HCT116 (cell line): ENCODE measurements around the gene MDP1.

ENCODE experiments used
- CBX3 ChIP-seq: IDR thresholded peaks from 2 replicates; pipeline ENCODE4 v1.6.1; 2012; ENCODE audit warnings: low read depth
- CEBPB ChIP-seq: IDR thresholded peaks from 2 replicates; pipeline ENCODE4 v1.6.1; 2012; ENCODE audit warnings: low read depth
- CTCF ChIP-seq, 3 experiments: fragments of 200-600 bp in 1 of 3; sonication (generic) in 1 of 3; IDR thresholded peaks in 2 of 3; conservative IDR thresholded peaks in 1 of 3; 2 replicates each; pipeline ENCODE4 v1.5.1; 2012 to 2017; ENCODE audit warnings: low read depth in 2 of 3, low read length in 2 of 3, antibody characterized with exemption in 1 of 3, borderline replicate concordance in 1 of 3, control low read depth in 1 of 3, mild to moderate bottlenecking in 1 of 3, mixed read lengths in 1 of 3, mixed run types in 1 of 3, moderate library complexity in 1 of 3; ENCODE audit not compliant: insufficient read depth in 1 of 3
- EGR1 ChIP-seq: IDR thresholded peaks from 2 replicates; pipeline ENCODE4 v1.6.1; 2012; ENCODE audit warnings: low read depth
- EZH2 ChIP-seq: fragments of 200-600 bp; sonication (generic); IDR thresholded peaks from 2 replicates; pipeline ENCODE4 v1.6.1; 2017; ENCODE audit warnings: antibody characterized with exemption, mixed run types
- MAX ChIP-seq: IDR thresholded peaks from 2 replicates; pipeline ENCODE4 v1.6.1; 2012
- POLR2A ChIP-seq: IDR thresholded peaks from 2 replicates; pipeline ENCODE4 v1.7.0; 2011; ENCODE audit warnings: borderline replicate concordance; ENCODE audit not compliant: insufficient read depth, insufficient read length; ENCODE audit errors: extremely low read depth
- POLR2AphosphoS5 ChIP-seq: IDR thresholded peaks from 2 replicates; pipeline ENCODE4 v1.6.1; 2011; ENCODE audit warnings: mild to moderate bottlenecking, low read depth, low read length, moderate library complexity
- RAD21 ChIP-seq: IDR thresholded peaks from 2 replicates; pipeline ENCODE4 v1.6.1; 2012; ENCODE audit warnings: low read depth, mild to moderate bottlenecking
- SIN3A ChIP-seq: IDR thresholded peaks from 2 replicates; pipeline ENCODE4 v1.6.1; 2012; ENCODE audit warnings: low read depth
- SRF ChIP-seq: IDR thresholded peaks from 2 replicates; pipeline ENCODE4 v1.6.1; 2012; ENCODE audit warnings: low read depth
- TCF7L2 ChIP-seq: IDR thresholded peaks from 2 replicates; pipeline ENCODE4 v1.7.0; 2011; ENCODE audit warnings: borderline replicate concordance, inconsistent platforms; ENCODE audit not compliant: insufficient read depth, insufficient read length; ENCODE audit errors: extremely low read depth

DNA sequence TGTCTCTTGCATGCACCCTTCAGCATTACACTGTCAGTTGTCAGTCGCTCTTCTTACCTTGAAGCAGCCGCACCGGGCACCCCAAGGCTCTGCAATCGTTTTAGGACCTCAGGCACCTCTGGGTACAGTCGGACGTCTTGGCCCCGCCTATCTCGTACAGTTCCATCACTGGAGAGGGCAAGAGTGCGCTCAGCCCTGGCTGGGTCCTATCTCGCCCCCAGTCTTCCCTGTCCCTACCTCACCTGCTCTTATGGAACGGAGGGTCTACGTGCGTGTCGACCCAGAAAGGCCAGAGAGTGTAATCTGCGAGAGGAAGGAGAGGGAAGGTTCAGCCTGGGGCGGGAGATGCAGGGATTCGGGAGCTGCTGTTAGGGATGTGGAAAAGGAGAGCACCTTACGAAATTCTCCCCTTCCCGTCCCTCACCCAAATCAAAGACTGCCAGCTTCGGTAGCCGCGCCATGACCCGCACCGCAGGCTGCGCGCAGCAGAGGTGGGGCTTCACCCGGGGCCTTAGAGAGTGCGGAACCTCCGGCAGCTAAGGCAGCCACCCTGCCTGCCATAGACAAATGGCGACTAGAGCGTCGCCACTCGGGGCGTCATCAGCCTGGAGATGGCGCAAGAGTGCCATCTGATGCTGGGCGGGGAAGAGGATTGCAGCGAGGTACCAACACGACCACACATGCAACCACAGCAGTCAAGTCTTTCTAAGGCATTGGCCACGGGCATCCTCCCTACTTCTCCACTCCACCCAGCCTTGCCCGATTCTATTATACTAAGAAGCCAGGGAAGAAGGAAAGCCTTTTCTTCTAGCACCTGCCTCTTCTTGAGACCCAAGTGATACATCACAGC lies at the start of gene MDP1:
- peak; percentile 75 for TF ChIP-seq POLR2A
- TF ChIP-seq MAX, result peak; percentile 83
- peak; percentile 88 for TF ChIP-seq POLR2AphosphoS5
- no peak for TF ChIP-seq EZH2
- peak; percentile 23 to 64 (median 40); a peak in 3 of 6 replicates for TF ChIP-seq CTCF (IDR thresholded peaks at IDR 0.05 in 2 of 3, conservative IDR thresholded peaks at IDR 0.05 in 1 of 3; ENCODE audit: borderline replicate concordance in 1 of 3, insufficient read depth in 1 of 3, low read depth in 2 of 3, low read length in 2 of 3)
- TF ChIP-seq SRF, result no peak
- peak; percentile 48 for TF ChIP-seq TCF7L2
- peak; percentile 83 for TF ChIP-seq SIN3A
- TF ChIP-seq CEBPB, result peak; percentile 88
- TF ChIP-seq RAD21, result peak; percentile 61
- TF ChIP-seq EGR1, result no peak
- TF ChIP-seq CBX3, result peak; percentile 90
